NB4 (cell line): Measurements from ENCODE around the gene C20orf144.
"Not testable (repeated sequence)": the region's sequence is repeated elsewhere in the genome, so short reads cannot be mapped to it uniquely, and the experiment has no call there.

Source experiments
- DNase-seq: peaks from one replicate; pipeline ENCODE4 v3.0.0; 2010; ENCODE audit warnings: low read depth
- H3K4me3 ChIP-seq: one replicate; pipeline ENCODE4 v1.5.1; 2011; ENCODE audit warnings: mild to moderate bottlenecking, low read depth, low read length, moderate library complexity
- MYC ChIP-seq: IDR thresholded peaks from 2 replicates; pipeline ENCODE4 v1.6.1; 2011; ENCODE audit warnings: low read depth, low read length
- POLR2A ChIP-seq: IDR thresholded peaks from 2 replicates; pipeline ENCODE4 v1.6.1; 2011; ENCODE audit warnings: mild to moderate bottlenecking; ENCODE audit not compliant: insufficient read length; ENCODE audit errors: extremely low read depth
- TF ChIP-seq, protein P1 (sequence below): IDR thresholded peaks from 2 replicates; pipeline ENCODE4 v1.6.1; 2011; ENCODE audit warnings: low read depth, low read length
- TF ChIP-seq, protein P2 (sequence below): IDR thresholded peaks from one replicate; pipeline ENCODE4 v1.5.1; 2012; ENCODE audit warnings: low read depth, low read length

C20orf144 gene

DNA sequence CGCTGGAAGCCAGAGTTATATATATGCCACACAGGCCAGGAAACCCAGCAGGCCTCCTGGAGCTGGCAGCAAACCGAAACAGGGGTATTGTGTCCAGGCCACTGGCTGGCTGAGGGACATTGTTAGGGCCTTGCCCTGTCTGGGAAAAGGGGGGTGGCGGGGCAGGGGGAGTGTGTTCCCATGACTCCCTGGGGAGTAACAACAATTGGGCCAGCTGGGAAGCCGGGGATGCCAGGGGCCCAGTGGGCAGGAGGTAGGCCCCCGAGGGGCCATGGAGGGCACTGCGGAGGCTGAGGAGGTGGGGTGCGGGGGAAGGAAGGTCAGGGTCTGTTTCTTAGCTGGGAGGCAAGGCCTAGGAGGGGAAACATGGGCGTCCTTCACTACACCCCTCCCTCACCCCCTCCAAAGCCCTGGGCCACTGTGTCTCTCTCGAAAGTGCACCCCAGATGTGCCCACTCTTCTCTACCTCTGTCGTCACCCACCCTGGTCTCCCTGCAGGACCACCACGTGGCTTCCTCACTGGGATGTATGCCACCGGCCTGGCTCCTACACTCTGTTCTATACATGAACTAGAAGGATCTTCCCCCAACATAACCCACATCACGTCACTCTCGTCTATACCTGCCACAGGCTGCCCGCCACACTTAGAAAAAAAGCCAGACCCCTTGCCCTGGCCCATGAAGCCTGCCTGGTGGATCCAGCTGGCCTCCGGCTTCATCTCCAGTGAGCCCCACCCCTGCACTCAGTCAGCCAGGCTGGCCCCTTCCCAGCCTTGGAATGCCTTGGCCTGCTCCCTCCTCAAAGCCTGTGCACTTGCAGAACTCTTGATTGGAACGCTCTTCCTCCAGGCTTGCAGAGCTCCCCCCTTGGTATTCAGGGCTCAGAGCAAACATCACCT, 31.9 kb downstream of the C20orf144 start:
- no peak overlapping the region for H3K4me3 ChIP-seq
- peak; percentile 10 for DNase-seq
- TF ChIP-seq, protein P1, sequence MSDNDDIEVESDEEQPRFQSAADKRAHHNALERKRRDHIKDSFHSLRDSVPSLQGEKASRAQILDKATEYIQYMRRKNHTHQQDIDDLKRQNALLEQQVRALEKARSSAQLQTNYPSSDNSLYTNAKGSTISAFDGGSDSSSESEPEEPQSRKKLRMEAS: no peak
- TF ChIP-seq, protein P2, sequence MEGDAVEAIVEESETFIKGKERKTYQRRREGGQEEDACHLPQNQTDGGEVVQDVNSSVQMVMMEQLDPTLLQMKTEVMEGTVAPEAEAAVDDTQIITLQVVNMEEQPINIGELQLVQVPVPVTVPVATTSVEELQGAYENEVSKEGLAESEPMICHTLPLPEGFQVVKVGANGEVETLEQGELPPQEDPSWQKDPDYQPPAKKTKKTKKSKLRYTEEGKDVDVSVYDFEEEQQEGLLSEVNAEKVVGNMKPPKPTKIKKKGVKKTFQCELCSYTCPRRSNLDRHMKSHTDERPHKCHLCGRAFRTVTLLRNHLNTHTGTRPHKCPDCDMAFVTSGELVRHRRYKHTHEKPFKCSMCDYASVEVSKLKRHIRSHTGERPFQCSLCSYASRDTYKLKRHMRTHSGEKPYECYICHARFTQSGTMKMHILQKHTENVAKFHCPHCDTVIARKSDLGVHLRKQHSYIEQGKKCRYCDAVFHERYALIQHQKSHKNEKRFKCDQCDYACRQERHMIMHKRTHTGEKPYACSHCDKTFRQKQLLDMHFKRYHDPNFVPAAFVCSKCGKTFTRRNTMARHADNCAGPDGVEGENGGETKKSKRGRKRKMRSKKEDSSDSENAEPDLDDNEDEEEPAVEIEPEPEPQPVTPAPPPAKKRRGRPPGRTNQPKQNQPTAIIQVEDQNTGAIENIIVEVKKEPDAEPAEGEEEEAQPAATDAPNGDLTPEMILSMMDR: no peak
- TF ChIP-seq MYC: no peak
- no peak for TF ChIP-seq POLR2A

DNA sequence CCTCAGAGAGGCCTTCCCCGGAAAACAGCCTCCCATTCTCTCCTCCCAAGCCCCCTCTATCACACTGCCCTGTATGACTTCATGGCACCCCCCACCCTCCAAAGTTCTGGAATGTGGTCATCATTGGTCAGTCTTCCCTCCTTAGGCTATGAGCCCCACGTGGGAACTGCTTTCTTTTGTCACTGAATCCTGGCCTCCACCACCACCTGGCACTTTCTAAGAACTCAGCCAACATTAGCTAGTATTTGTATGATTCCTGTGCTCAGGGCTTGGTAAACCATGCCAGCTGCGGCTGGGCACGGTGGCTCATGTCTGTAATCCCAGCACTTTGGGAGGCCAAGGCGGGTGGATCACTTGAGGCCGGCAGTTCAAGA, 32.5 kb downstream of the C20orf144 start:
- no peak overlapping the region for H3K4me3 ChIP-seq
- DNase-seq: peak; percentile 1
- TF ChIP-seq, protein P1: no peak
- TF ChIP-seq, protein P2: no peak
- TF ChIP-seq POLR2A (no peak), MYC (no peak)

DNA sequence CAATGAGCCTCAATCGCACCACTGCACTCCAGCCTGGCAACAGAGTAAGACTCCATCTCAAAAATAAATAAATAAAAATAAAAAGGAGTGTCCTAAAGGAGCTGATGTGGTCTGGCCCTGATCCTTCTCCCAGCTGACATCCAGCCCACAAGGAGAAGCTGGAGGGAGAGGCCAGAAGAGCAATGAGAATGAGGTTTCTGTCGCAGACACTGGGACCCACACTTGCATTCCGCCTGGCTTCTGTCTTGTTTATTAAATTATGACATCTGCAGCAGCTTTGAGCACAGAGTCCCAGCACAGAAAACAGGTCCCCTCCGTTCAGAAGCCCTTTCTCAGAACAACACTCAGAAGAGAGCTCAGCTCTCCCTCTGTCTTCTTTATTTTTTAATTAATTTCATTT, 34.3 kb downstream of the C20orf144 start:
- no peak overlapping the region for H3K4me3 ChIP-seq
- TF ChIP-seq, protein P1: no peak
- TF ChIP-seq POLR2A (no peak), MYC (no peak)
- TF ChIP-seq, protein P2: no peak
- no peak for DNase-seq

DNA sequence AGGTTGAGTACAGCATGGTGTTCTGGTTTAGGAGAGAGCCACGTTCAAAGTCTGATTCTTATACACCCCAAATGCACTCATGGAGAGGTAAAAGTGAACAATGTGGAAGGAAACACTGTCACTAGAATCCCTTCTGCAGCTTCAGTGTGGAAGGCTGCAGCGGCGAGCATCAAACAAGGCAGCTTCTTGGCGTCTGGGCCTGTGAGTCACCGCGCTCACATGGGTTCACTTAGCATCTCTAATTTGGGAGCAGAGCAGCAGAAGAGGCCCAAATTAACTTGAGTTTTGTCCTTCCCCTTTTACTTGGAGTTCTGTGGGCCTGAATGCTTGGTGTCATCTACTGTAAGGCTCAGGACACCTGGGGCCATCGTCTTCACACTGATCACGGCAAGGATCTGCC, 35.0 kb downstream of the C20orf144 start:
- no peak overlapping the region for H3K4me3 ChIP-seq
- DNase-seq: peak; percentile 2
- TF ChIP-seq POLR2A (no peak), MYC (no peak)
- TF ChIP-seq, protein P2: no peak
- TF ChIP-seq, protein P1: no peak

DNA sequence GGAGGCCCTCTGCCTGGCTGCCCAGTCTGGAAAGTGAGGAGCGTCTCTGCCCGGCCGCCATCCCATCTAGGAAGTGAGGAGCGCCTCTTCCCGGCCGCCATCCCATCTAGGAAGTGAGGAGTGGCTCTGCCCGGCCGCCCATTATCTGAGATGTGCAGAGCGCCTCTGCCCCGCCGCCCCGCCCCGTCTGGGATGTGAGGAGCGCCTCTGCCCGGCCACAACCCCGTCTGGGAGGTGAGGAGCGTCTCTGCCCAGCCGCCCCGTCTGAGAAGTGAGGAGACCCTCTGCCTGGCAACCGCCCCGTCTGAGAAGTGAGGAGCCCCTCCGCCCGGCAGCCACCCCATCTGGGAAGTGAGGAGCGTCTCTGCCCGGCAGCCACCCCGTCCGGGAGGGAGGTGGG, 36.8 kb downstream of the C20orf144 start:
- H3K4me3 ChIP-seq: not testable (repeated sequence)

DNA sequence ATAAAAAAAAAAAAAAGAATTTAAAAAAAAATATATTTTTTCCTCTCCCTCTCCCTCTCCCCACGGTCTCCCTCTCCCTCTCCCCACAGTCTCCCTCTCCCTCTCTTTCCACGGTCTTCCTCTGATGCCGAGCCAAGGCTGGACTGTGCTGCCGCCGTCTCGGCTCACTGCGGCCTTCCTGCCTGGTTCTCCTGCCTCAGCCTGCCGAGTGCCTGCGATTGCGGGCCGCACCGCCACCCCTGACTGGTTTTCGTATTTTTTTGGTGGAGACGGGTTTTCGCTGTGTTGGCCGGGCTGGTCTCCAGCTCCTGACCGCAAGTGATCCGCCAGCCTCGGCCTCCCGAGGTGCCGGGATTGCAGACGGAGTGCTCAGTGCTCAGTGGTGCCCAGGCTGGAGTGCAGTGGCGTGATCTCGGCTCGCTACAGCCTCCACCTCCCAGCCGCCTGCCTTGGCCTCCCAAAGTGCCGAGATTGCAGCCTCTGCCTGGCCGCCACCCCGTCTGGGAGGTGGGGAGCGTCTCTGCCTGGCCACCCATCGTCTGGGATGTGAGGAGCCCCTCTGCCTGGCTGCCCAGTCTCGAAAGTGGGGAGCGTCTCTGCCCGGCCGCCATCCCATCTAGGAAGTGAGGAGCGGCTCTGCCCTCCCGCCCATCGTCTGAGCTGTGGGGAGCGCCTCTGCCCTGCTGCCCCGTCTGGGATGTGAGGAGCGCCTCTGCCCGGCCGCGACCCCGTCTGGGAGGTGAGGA, 38.7 kb downstream of the C20orf144 start:
- not testable (repeated sequence) for H3K4me3 ChIP-seq, DNase-seq

More for the DNA sequence above, 36.8 kb downstream of the C20orf144 start:
- DNase-seq: not testable (repeated sequence)
